ENCODE data around the gene WDFY2. TPM values are rescaled to one million over a fixed set of nuclear protein-coding genes. Genes with fewer than 3 reads are reported as not detected.

Gene WDFY2
- total and polyA plus RNA-seq, 2 of the 13 experiments (the other 11 are each of a cell fraction or from before 2014, with no cell fraction given): 22.6 to 27.0 TPM

- no peak for TF ChIP-seq SNAPC4 (CRISPR knock-in tag; IDR thresholded peaks at IDR 0.05)
- no peak for TF ChIP-seq ZNF354B (CRISPR knock-in tag; IDR thresholded peaks at IDR 0.05)
- peak; percentile 93 for TF ChIP-seq ZNF264 (CRISPR knock-in tag; IDR thresholded peaks at IDR 0.05)
- TF ChIP-seq YY1 (IDR thresholded peaks at IDR 0.05; ENCODE audit: insufficient read depth, insufficient replicate concordance, low read depth, low read length): peak; percentile 22
- peak; percentile 10; the same call in 1 of the 2 replicates for TF ChIP-seq ZNF281 (CRISPR knock-in tag; IDR thresholded peaks at IDR 0.05; ENCODE audit: borderline replicate concordance)
- 0 out of 2 replicates have a peak, but pooled peaks have one; percentile 54 for TF ChIP-seq ZBTB3 (CRISPR knock-in tag; IDR thresholded peaks at IDR 0.05; ENCODE audit: borderline replicate concordance, low read depth)
- 0 out of 2 replicates have a peak, but pooled peaks have one; percentile 7 for TF ChIP-seq ZNF225 (CRISPR knock-in tag; IDR thresholded peaks at IDR 0.05)
- 0 out of 2 replicates have a peak, but pooled peaks have one; percentile 12 for TF ChIP-seq ZBTB26 (CRISPR knock-in tag; IDR thresholded peaks at IDR 0.05; ENCODE audit: borderline replicate concordance)
- peak; percentile 72 for TF ChIP-seq ZNF687 (CRISPR knock-in tag; IDR thresholded peaks at IDR 0.05)
- peak; percentile 51; the same call in 1 of the 2 replicates for TF ChIP-seq PHF21A (CRISPR knock-in tag; IDR thresholded peaks at IDR 0.05)
- TF ChIP-seq BCL6 (CRISPR knock-in tag; IDR thresholded peaks at IDR 0.05): peak; percentile 88
- 0 out of 2 replicates have a peak, but pooled peaks have one; percentile 37 for TF ChIP-seq ZNF761 (CRISPR knock-in tag; conservative IDR thresholded peaks at IDR 0.05)
- peak; percentile 27; the same call in 1 of the 2 replicates for TF ChIP-seq NFIC (IDR thresholded peaks at IDR 0.05; ENCODE audit: low read length)
- TF ChIP-seq ZNF629 (CRISPR knock-in tag; conservative IDR thresholded peaks at IDR 0.05): peak; percentile 88
Measured at GRCh38 chr13:51764184-51765141, 180.2 kb downstream of the WDFY2 start (continued).

Measured in HepG2 (cell line).